IMR-90 (cell line): ENCODE measurements around the gene FAM181B. TPM values are rescaled to one million over a fixed set of nuclear protein-coding genes. Genes with fewer than 3 reads are reported as not detected.

Experiments used
- ATAC-seq: fragments of 200-7000 bp; cut with Tn5 transposase; 2 replicates; pipeline ENCODE4 v1.9.1; 2020; ENCODE audit warnings: low read depth, mild to moderate bottlenecking, moderate library complexity
- BruUV-seq: library from RNA; stranded (reverse); fragments of 400-500 nt; replicated peaks from 2 replicates; lab custom pipeline; 2021; lab: Mats Ljungman, UMichigan
- CTCF ChIA-PET: fragments of 300-600 bp; formaldehyde crosslinking; extraction: SDS; loops from one replicate; lab custom pipeline; 2021; ENCODE audit warnings: antibody characterized with exemption; lab: Yijun Ruan, JAX
- POLR2A ChIA-PET: fragments of 300-600 bp; sonication (Branson Sonifier 250); formaldehyde crosslinking; loops from one replicate; lab custom pipeline; 2022; ENCODE audit warnings: antibody characterized with exemption; ENCODE audit not compliant: unreplicated experiment; lab: Charles Lee
- DNase-seq: peaks from one replicate; pipeline ENCODE4 v3.0.0; 2013
- H2AFZ ChIP-seq: replicated peaks from 2 replicates; pipeline ENCODE3; 2013; ENCODE audit warnings: low read length, mild to moderate bottlenecking; ENCODE audit not compliant: poor library complexity
- H2AK5ac ChIP-seq: 2 replicates; pipeline ENCODE4 v1.6.1; 2013; ENCODE audit warnings: low read depth, low read length, inconsistent platforms
- H2AK9ac ChIP-seq: replicated peaks from 2 replicates; pipeline ENCODE3; 2013; ENCODE audit warnings: mild to moderate bottlenecking, low read depth, low read length, moderate library complexity; ENCODE audit not compliant: poor library complexity
- H2BK120ac ChIP-seq: 2 replicates; pipeline ENCODE4 v1.6.1; 2013; ENCODE audit warnings: low read depth, low read length, inconsistent platforms
- H2BK15ac ChIP-seq: 3 replicates; pipeline ENCODE4 v1.6.1; 2013; ENCODE audit warnings: low read depth, low read length, inconsistent platforms
- H2BK20ac ChIP-seq: 2 replicates; pipeline ENCODE4 v1.6.1; 2013; ENCODE audit warnings: low read depth, mild to moderate bottlenecking, inconsistent platforms, low read length, moderate library complexity
- H2BK5ac ChIP-seq: 2 replicates; pipeline ENCODE4 v1.6.1; 2013; ENCODE audit warnings: mild to moderate bottlenecking, low read depth, low read length, inconsistent platforms; ENCODE audit not compliant: poor library complexity, severe bottlenecking
- H3K14ac ChIP-seq: replicated peaks from 2 replicates; pipeline ENCODE4 v1.6.1; 2013; ENCODE audit warnings: low read depth, low read length, inconsistent platforms
- H3K18ac ChIP-seq: 2 replicates; pipeline ENCODE4 v1.6.1; 2013; ENCODE audit warnings: low read depth, low read length, control low read depth
- H3K23ac ChIP-seq: 2 replicates; pipeline ENCODE4 v1.6.1; 2013; ENCODE audit warnings: low read depth, low read length, inconsistent platforms
- H3K27ac ChIP-seq: 2 replicates; pipeline ENCODE4 v1.5.1; 2013; ENCODE audit warnings: mild to moderate bottlenecking, control low read depth, low read length; ENCODE audit not compliant: insufficient read depth
- H3K27me3 ChIP-seq: 2 replicates; pipeline ENCODE4 v1.6.1; 2013; ENCODE audit warnings: low read length; ENCODE audit not compliant: control insufficient read depth, insufficient read depth
- H3K36me3 ChIP-seq: 2 replicates; pipeline ENCODE4 v1.6.1; 2013; ENCODE audit warnings: low read length, mixed read lengths; ENCODE audit not compliant: control insufficient read depth, insufficient read depth
- H3K4ac ChIP-seq: 2 replicates; pipeline ENCODE4 v1.6.1; 2013; ENCODE audit warnings: low read depth, low read length, inconsistent platforms
- H3K4me1 ChIP-seq: 2 replicates; pipeline ENCODE4 v1.6.1; 2013; ENCODE audit warnings: low read length, mixed read lengths; ENCODE audit not compliant: control insufficient read depth, insufficient read depth
- H3K4me2 ChIP-seq: 2 replicates; pipeline ENCODE4 v1.6.1; 2013; ENCODE audit warnings: low read depth, mild to moderate bottlenecking, control low read depth, low read length, moderate library complexity
- H3K4me3 ChIP-seq: 2 replicates; pipeline ENCODE4 v1.5.1; 2013; ENCODE audit warnings: low read depth, mild to moderate bottlenecking, control low read depth, low read length, moderate library complexity; ENCODE audit not compliant: insufficient read depth
- H3K56ac ChIP-seq: 2 replicates; pipeline ENCODE4 v1.6.1; 2013; ENCODE audit warnings: low read length, inconsistent platforms; ENCODE audit not compliant: insufficient read depth; ENCODE audit errors: extremely low read depth
- H3K79me1 ChIP-seq, 2 experiments: 2 replicates each; pipeline ENCODE4 v1.6.1; 2013; ENCODE audit warnings: low read length in 2 of 2, inconsistent platforms in 1 of 2, low read depth in 1 of 2
- H3K9ac ChIP-seq: 2 replicates; pipeline ENCODE4 v1.6.1; 2013; ENCODE audit warnings: low read depth, low read length, control low read depth
- H3K9me1 ChIP-seq: 2 replicates; pipeline ENCODE4 v1.6.1; 2013; ENCODE audit warnings: low read length, inconsistent platforms; ENCODE audit not compliant: insufficient read depth
- H3K9me3 ChIP-seq: 2 replicates; pipeline ENCODE4 v1.6.1; 2013; ENCODE audit warnings: low read length; ENCODE audit not compliant: control insufficient read depth, insufficient read depth
- H4K20me1 ChIP-seq: 2 replicates; pipeline ENCODE4 v1.6.1; 2013; ENCODE audit warnings: low read length, inconsistent platforms; ENCODE audit not compliant: insufficient read depth
- H4K5ac ChIP-seq: 2 replicates; pipeline ENCODE4 v1.6.1; 2013; ENCODE audit warnings: mild to moderate bottlenecking, low read depth, low read length, control low read depth
- H4K8ac ChIP-seq, 2 experiments: 2 replicates each; pipeline ENCODE4 v1.6.1; 2013; ENCODE audit warnings: low read depth in 2 of 2, low read length in 2 of 2, control low read depth in 1 of 2, inconsistent platforms in 1 of 2
- H4K91ac ChIP-seq: 2 replicates; pipeline ENCODE4 v1.6.1; 2013; ENCODE audit warnings: low read depth, low read length, inconsistent platforms; ENCODE audit not compliant: insufficient read depth
- CEBPB ChIP-seq: IDR thresholded peaks from 2 replicates; pipeline ENCODE4 v1.6.1; 2012; ENCODE audit warnings: low read depth, low read length, improper control_type of control experiment
- CHD1 ChIP-seq: IDR thresholded peaks from 2 replicates; pipeline ENCODE4 v1.6.1; 2012; ENCODE audit warnings: low read depth, low read length, improper control_type of control experiment
- FOS ChIP-seq: fragments of 150-350 bp; IDR thresholded peaks from 2 replicates; pipeline ENCODE4 v1.6.1; 2016; ENCODE audit warnings: low read depth, low read length
- MAFK ChIP-seq: IDR thresholded peaks from 2 replicates; pipeline ENCODE4 v1.6.1; 2012; ENCODE audit warnings: low read depth, low read length, improper control_type of control experiment
- MAZ ChIP-seq: IDR thresholded peaks from 2 replicates; pipeline ENCODE4 v1.6.1; 2012; ENCODE audit warnings: low read depth, mild to moderate bottlenecking, low read length, improper control_type of control experiment, moderate library complexity, borderline replicate concordance
- POLR2A ChIP-seq: IDR thresholded peaks from 2 replicates; pipeline ENCODE4 v1.6.1; 2012; ENCODE audit warnings: mild to moderate bottlenecking, low read depth, low read length
- RAD21 ChIP-seq: IDR thresholded peaks from 2 replicates; pipeline ENCODE4 v1.6.1; 2012; ENCODE audit warnings: low read length, improper control_type of control experiment
- SMC3 ChIP-seq: fragments of 150-350 bp; IDR thresholded peaks from 2 replicates; pipeline ENCODE4 v1.6.1; 2016; ENCODE audit warnings: low read depth, mild to moderate bottlenecking, antibody characterized with exemption, low read length, moderate library complexity
- dilution Hi-C: fragments of 300-500 bp; cut with HindIII; formaldehyde crosslinking; loops from one replicate; pipeline ENCODE4 v1.14.3; 2018; ENCODE audit warnings: low sequenced_read_pairs; ENCODE audit not compliant: unreplicated experiment
- in situ Hi-C: fragments of 300-500 bp; cut with MboI; formaldehyde crosslinking; loops from 3 replicates; pipeline ENCODE4 v1.14.3; 2019; ENCODE audit warnings: low sequenced_read_pairs, inconsistent platforms, mixed read lengths
- intact Hi-C: fragments of 100-400 bp; cut with micrococcal nuclease; formaldehyde crosslinking; loops from 2 replicates; pipeline ENCODE4 v1.10.0; 2022
- polyA plus RNA-seq, 3 experiments: library from polyadenylated mRNA; depleted of rRNA; stranded (reverse); fragments of >200 nt; gene quantifications; 2 replicates each; pipeline ENCODE4 v1.2.3, GENCODE V29; 2012; ENCODE audit warnings: low replicate concordance in 1 of 3
- total RNA-seq: library from RNA; depleted of rRNA; stranded (reverse); fragments of >200 nt; gene quantifications from 2 replicates; pipeline ENCODE4 v1.2.3, GENCODE V29; 2012
- TF ChIP-seq, protein P1 (sequence below): conservative IDR thresholded peaks from 2 replicates; pipeline ENCODE4 v1.5.1; 2012; ENCODE audit warnings: mild to moderate bottlenecking, low read depth, low read length, improper control_type of control experiment
- TF ChIP-seq, protein P2 (sequence below): fragments of 150-350 bp; IDR thresholded peaks from 2 replicates; pipeline ENCODE4 v1.6.1; 2016; ENCODE audit warnings: low read depth, mild to moderate bottlenecking, low read length, moderate library complexity, borderline replicate concordance
- TF ChIP-seq, protein P3 (sequence below): fragments of 150-350 bp; IDR thresholded peaks from 2 replicates; pipeline ENCODE4 v1.6.1; 2017; ENCODE audit warnings: mild to moderate bottlenecking, antibody characterized with exemption, low read length, low read depth

The FAM181B gene
- total and polyA plus RNA-seq, 2 of the 4 experiments (the other 2 are of a cell fraction): not detected

DNA sequence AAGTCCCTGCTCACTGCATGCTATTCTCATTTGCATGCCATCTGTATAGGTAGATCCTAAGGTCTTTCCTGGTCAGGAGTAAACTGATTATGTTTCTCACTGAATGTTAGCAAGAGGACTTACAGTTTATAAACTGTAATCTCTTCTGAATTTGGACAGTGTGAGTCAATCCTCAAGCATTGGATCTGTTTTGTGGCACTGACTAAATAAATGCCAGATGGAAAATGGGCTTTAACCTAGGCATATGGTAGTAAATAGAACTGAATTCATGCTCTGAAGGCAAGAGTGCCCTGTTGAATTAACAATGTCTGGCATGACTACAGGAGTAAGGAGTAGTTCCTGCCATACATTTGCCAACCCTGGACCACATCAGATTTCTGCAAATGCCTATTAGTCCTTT lies 11.4 kb downstream of the FAM181B start:
- no peak overlapping the region for H3K4ac ChIP-seq
- H3K4me2 ChIP-seq: no peak overlapping the region
- H2BK5ac ChIP-seq: no peak overlapping the region
- no peak overlapping the region for H2BK15ac ChIP-seq
- peaks cover 8% of the 10 kb centered on the region for H3K27me3 ChIP-seq
- H4K5ac ChIP-seq: no peak overlapping the region
- H3K4me3 ChIP-seq: no peak overlapping the region
- CTCF ChIA-PET: no interaction called here
- no peak overlapping the region for H3K56ac ChIP-seq
- H3K9ac ChIP-seq: no peak overlapping the region
- H2AK9ac ChIP-seq: no peak overlapping the region
- H3K14ac ChIP-seq: no peak overlapping the region
- POLR2A ChIA-PET: no interaction called here
- no peak overlapping the region for H2AFZ ChIP-seq
- ATAC-seq: no peak
- H4K8ac ChIP-seq: no peak overlapping the region
- no peak overlapping the region for H2BK120ac ChIP-seq
- H3K18ac ChIP-seq: no peak overlapping the region
- intact Hi-C loops (no loop called here), in situ Hi-C loops (no loop called here), dilution Hi-C loops (no loop called here)
- H3K27ac ChIP-seq: no peak overlapping the region
- DNase-seq: no peak
- no peaks in the 10 kb centered on the region for H3K9me3 ChIP-seq
- H3K23ac ChIP-seq: no peak overlapping the region
- no peaks in the 10 kb centered on the region for H3K36me3 ChIP-seq
- H4K91ac ChIP-seq: no peak overlapping the region
- H3K4me1 ChIP-seq: no peaks in the 10 kb centered on the region
- H2BK20ac ChIP-seq: no peak overlapping the region
- H3K9me1 ChIP-seq: no peaks in the 10 kb centered on the region
- no peak overlapping the region for H2AK5ac ChIP-seq
- H3K79me1 ChIP-seq: no peaks in the 10 kb centered on the region
- no peaks in the 10 kb centered on the region for H4K20me1 ChIP-seq
- TF ChIP-seq MAFK: no peak
- TF ChIP-seq, protein P1, sequence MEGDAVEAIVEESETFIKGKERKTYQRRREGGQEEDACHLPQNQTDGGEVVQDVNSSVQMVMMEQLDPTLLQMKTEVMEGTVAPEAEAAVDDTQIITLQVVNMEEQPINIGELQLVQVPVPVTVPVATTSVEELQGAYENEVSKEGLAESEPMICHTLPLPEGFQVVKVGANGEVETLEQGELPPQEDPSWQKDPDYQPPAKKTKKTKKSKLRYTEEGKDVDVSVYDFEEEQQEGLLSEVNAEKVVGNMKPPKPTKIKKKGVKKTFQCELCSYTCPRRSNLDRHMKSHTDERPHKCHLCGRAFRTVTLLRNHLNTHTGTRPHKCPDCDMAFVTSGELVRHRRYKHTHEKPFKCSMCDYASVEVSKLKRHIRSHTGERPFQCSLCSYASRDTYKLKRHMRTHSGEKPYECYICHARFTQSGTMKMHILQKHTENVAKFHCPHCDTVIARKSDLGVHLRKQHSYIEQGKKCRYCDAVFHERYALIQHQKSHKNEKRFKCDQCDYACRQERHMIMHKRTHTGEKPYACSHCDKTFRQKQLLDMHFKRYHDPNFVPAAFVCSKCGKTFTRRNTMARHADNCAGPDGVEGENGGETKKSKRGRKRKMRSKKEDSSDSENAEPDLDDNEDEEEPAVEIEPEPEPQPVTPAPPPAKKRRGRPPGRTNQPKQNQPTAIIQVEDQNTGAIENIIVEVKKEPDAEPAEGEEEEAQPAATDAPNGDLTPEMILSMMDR: no peak
- no peak for TF ChIP-seq FOS
- no peak for TF ChIP-seq SMC3
- TF ChIP-seq, protein P2, sequence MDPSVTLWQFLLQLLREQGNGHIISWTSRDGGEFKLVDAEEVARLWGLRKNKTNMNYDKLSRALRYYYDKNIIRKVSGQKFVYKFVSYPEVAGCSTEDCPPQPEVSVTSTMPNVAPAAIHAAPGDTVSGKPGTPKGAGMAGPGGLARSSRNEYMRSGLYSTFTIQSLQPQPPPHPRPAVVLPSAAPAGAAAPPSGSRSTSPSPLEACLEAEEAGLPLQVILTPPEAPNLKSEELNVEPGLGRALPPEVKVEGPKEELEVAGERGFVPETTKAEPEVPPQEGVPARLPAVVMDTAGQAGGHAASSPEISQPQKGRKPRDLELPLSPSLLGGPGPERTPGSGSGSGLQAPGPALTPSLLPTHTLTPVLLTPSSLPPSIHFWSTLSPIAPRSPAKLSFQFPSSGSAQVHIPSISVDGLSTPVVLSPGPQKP: no peak
- no peak for TF ChIP-seq MAZ
- TF ChIP-seq CHD1: no peak
- TF ChIP-seq, protein P3, sequence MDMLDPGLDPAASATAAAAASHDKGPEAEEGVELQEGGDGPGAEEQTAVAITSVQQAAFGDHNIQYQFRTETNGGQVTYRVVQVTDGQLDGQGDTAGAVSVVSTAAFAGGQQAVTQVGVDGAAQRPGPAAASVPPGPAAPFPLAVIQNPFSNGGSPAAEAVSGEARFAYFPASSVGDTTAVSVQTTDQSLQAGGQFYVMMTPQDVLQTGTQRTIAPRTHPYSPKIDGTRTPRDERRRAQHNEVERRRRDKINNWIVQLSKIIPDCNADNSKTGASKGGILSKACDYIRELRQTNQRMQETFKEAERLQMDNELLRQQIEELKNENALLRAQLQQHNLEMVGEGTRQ: no peak
- no peak for TF ChIP-seq CEBPB
- TF ChIP-seq POLR2A: no peak
- TF ChIP-seq RAD21: no peak
- BruUV-seq: no TSS peak
